GM21825 (cell line): ENCODE data around the gene SENP7.
"Not testable (repeated sequence)": the region's sequence is repeated elsewhere in the genome, so short reads cannot be mapped to it uniquely, and the experiment has no call there.

Source experiments
- ATAC-seq: cut with Tn5 transposase; IDR thresholded peaks from one replicate; pipeline ENCODE4 v1.9.1; 2021; ENCODE audit warnings: mild to moderate bottlenecking, moderate library complexity; ENCODE audit not compliant: unreplicated experiment

The SENP7 gene

GRCh38 chr3:101512646-101513418 lies at the start of gene SENP7:
TSS of gene SENP7 (minus strand) at chr3:101513212. CDS start at chr3:101513130, 82 bp downstream.
- ATAC-seq: peak; percentile 41

- peak; percentile 99 for ATAC-seq
Observed at GRCh38 chr3:101561630-101562328, 48.8 kb upstream of the SENP7 start, which contains the start of gene TRMT10C. TSS of gene TRMT10C (plus strand) at chr3:101561868. CDS start at chr3:101564782, 2,914 bp downstream.

- no peak for ATAC-seq
Observed at GRCh38 chr3:101556064-101556463, 43.1 kb upstream of the SENP7 start.

- ATAC-seq: not testable (repeated sequence)
Observed at GRCh38 chr3:101553381-101553780, 40.4 kb upstream of the SENP7 start.

GRCh38 chr3:101551359-101552081 lies 38.5 kb upstream of the SENP7 start:
- not testable (repeated sequence) for ATAC-seq

- no peak for ATAC-seq
Observed at GRCh38 chr3:101549473-101549872, 36.5 kb upstream of the SENP7 start.

GRCh38 chr3:101548527-101549105 lies 35.6 kb upstream of the SENP7 start:
- ATAC-seq: no peak

GRCh38 chr3:101544161-101544850 lies 31.3 kb upstream of the SENP7 start:
- ATAC-seq: no peak

- no peak for ATAC-seq
Observed at GRCh38 chr3:101542957-101543356, 29.9 kb upstream of the SENP7 start.

- not testable (repeated sequence) for ATAC-seq
Observed at GRCh38 chr3:101536955-101537354, 23.9 kb upstream of the SENP7 start.

GRCh38 chr3:101536266-101536665 lies 23.3 kb upstream of the SENP7 start:
- ATAC-seq: no peak

- no peak for ATAC-seq
Observed at GRCh38 chr3:101535221-101535620, 22.2 kb upstream of the SENP7 start.

- ATAC-seq: no peak
Observed at GRCh38 chr3:101533603-101533968, 20.6 kb upstream of the SENP7 start.

- no peak for ATAC-seq
Observed at GRCh38 chr3:101532783-101533602, 20.0 kb upstream of the SENP7 start.

- no peak for ATAC-seq
Observed at GRCh38 chr3:101531473-101532086, 18.6 kb upstream of the SENP7 start.

GRCh38 chr3:101530686-101531047 lies 17.7 kb upstream of the SENP7 start:
- ATAC-seq: no peak

GRCh38 chr3:101529816-101530685 lies 17.0 kb upstream of the SENP7 start:
- no peak for ATAC-seq

- no peak for ATAC-seq
Observed at GRCh38 chr3:101527906-101528305, 14.9 kb upstream of the SENP7 start.
